Karpas-422 (cell line): ENCODE results near the gene GALNT3. TPM values are rescaled to one million over a fixed set of nuclear protein-coding genes. Genes with fewer than 3 reads are reported as not detected.
A peak's percentile ranks its signal among the peaks of the same experiment; 100 is the strongest.

Experiments
- DNase-seq: peaks from one replicate; pipeline ENCODE4 v3.0.0-alpha.2; 2015
- H2AFZ ChIP-seq: fragments of 200-600 bp; sonication (generic); 2 replicates; pipeline ENCODE4 v1.6.1; 2014; ENCODE audit warnings: antibody characterized with exemption, low read length, mixed read lengths
- H3K27ac ChIP-seq: fragments of 200-600 bp; sonication (generic); 2 replicates; pipeline ENCODE4 v1.5.1; 2014; ENCODE audit warnings: mild to moderate bottlenecking, low read length, moderate library complexity
- H3K27me3 ChIP-seq: fragments of 200-600 bp; sonication (generic); 2 replicates; pipeline ENCODE4 v1.6.1; 2014; ENCODE audit warnings: low read length, mixed read lengths
- H3K36me3 ChIP-seq: fragments of 200-600 bp; sonication (generic); 2 replicates; pipeline ENCODE4 v1.6.1; 2014; ENCODE audit warnings: low read length, mixed read lengths; ENCODE audit not compliant: insufficient read depth
- H3K4me1 ChIP-seq: fragments of 200-600 bp; sonication (generic); 2 replicates; pipeline ENCODE4 v1.6.1; 2014; ENCODE audit warnings: mild to moderate bottlenecking, low read length, mixed read lengths
- H3K4me2 ChIP-seq: fragments of 200-600 bp; sonication (generic); 2 replicates; pipeline ENCODE4 v1.6.1; 2014; ENCODE audit warnings: low read length, low read depth, mild to moderate bottlenecking; ENCODE audit not compliant: poor library complexity, severe bottlenecking
- H3K4me3 ChIP-seq: fragments of 200-600 bp; sonication (generic); 2 replicates; pipeline ENCODE4 v1.5.1; 2014; ENCODE audit warnings: mild to moderate bottlenecking, antibody characterized with exemption, low read length, mixed read lengths
- H3K79me2 ChIP-seq: fragments of 200-600 bp; sonication (generic); 2 replicates; pipeline ENCODE4 v1.6.1; 2014; ENCODE audit warnings: mild to moderate bottlenecking, low read length, mixed read lengths
- H3K9ac ChIP-seq: fragments of 200-600 bp; sonication (generic); 2 replicates; pipeline ENCODE4 v1.6.0; 2014; ENCODE audit warnings: low read length
- H3K9me2 ChIP-seq: fragments of 200-600 bp; sonication (generic), shearing (Covaris generic); replicated peaks from 2 replicates; pipeline ENCODE4 v1.6.0; 2014; ENCODE audit warnings: mild to moderate bottlenecking, low read length, moderate library complexity; ENCODE audit not compliant: insufficient read depth
- H3K9me3 ChIP-seq: fragments of 300-700, 200-600 bp; sonication (generic); 2 replicates; pipeline ENCODE4 v1.6.1; 2014; ENCODE audit warnings: low read length, mixed read lengths
- H4K20me1 ChIP-seq: fragments of 200-600 bp; sonication (generic); 2 replicates; pipeline ENCODE4 v1.6.1; 2014; ENCODE audit warnings: mild to moderate bottlenecking, antibody characterized with exemption, low read length, low read depth; ENCODE audit not compliant: insufficient read depth
- total RNA-seq: library from RNA; depleted of rRNA; stranded (reverse); fragments of >200 nt; shearing (Covaris generic); gene quantifications from 2 replicates; pipeline ENCODE4 v1.2.3, GENCODE V29; 2014; ENCODE audit warnings: low replicate concordance; rRNA removed

The GALNT3 gene
- total RNA-seq, 1 experiment from 2014 or later: 3.0 TPM

GRCh38 chr2:165701147-165701546, 92.9 kb downstream of the GALNT3 start:
- no peaks in the 10 kb centered on the region for H3K27me3 ChIP-seq
- peaks cover 36% of the 10 kb centered on the region for H3K4me1 ChIP-seq
- no peaks in the 10 kb centered on the region for H3K9me3 ChIP-seq
- no peak overlapping the region for H3K27ac ChIP-seq
- no peaks in the 10 kb centered on the region for H3K79me2 ChIP-seq
- no peaks in the 10 kb centered on the region for H3K36me3 ChIP-seq
- H4K20me1 ChIP-seq: no peaks in the 10 kb centered on the region
- no peak for DNase-seq
- H3K9me2 ChIP-seq: no peaks in the 10 kb centered on the region
- H3K9ac ChIP-seq: no peak overlapping the region
- H3K4me3 ChIP-seq: no peak overlapping the region
- no peak overlapping the region for H3K4me2 ChIP-seq
- no peak overlapping the region for H2AFZ ChIP-seq

- no peak for DNase-seq
- Histone ChIP-seq H4K20me1 (no peaks in the 10 kb centered on the region), H3K27me3 (no peaks in the 10 kb centered on the region), H3K27ac (no peak overlapping the region), H3K36me3 (no peaks in the 10 kb centered on the region), H3K4me2 (peak overlapping the region; percentile 54), H3K4me1 (peaks cover 36% of the 10 kb centered on the region), H3K4me3 (no peak overlapping the region), H3K9ac (no peak overlapping the region), H2AFZ (no peak overlapping the region), H3K79me2 (no peaks in the 10 kb centered on the region), H3K9me2 (no peaks in the 10 kb centered on the region), H3K9me3 (no peaks in the 10 kb centered on the region)
Observed at GRCh38 chr2:165700531-165700930, 93.5 kb downstream of the GALNT3 start.

GRCh38 chr2:165699946-165700345, 94.1 kb downstream of the GALNT3 start:
- H2AFZ ChIP-seq: peak overlapping the region; percentile 83
- H3K9me2 ChIP-seq: no peaks in the 10 kb centered on the region
- H3K27ac ChIP-seq: no peak overlapping the region
- peak; percentile 82 for DNase-seq
- H3K9ac ChIP-seq: 0 out of 2 replicates have a peak overlapping the region, but pooled peaks have one; percentile 4
- no peaks in the 10 kb centered on the region for H3K9me3 ChIP-seq
- no peaks in the 10 kb centered on the region for H3K27me3 ChIP-seq
- H3K4me1 ChIP-seq: peaks cover 36% of the 10 kb centered on the region
- no peaks in the 10 kb centered on the region for H4K20me1 ChIP-seq
- peak overlapping the region; percentile 54 for H3K4me2 ChIP-seq
- H3K4me3 ChIP-seq: no peak overlapping the region
- H3K79me2 ChIP-seq: no peaks in the 10 kb centered on the region
- no peaks in the 10 kb centered on the region for H3K36me3 ChIP-seq

GRCh38 chr2:165698444-165698884, 95.6 kb downstream of the GALNT3 start:
- peak overlapping the region; percentile 38; the same call in 1 of the 2 replicates for H2AFZ ChIP-seq
- peak overlapping the region; percentile 27 for H3K27ac ChIP-seq
- peaks cover 36% of the 10 kb centered on the region for H3K4me1 ChIP-seq
- H4K20me1 ChIP-seq: no peaks in the 10 kb centered on the region
- H3K4me2 ChIP-seq: peak overlapping the region; percentile 40
- no peaks in the 10 kb centered on the region for H3K79me2 ChIP-seq
- H3K9ac ChIP-seq: peak overlapping the region; percentile 22
- H3K36me3 ChIP-seq: no peaks in the 10 kb centered on the region
- H3K4me3 ChIP-seq: no peak overlapping the region
- no peaks in the 10 kb centered on the region for H3K9me3 ChIP-seq
- H3K27me3 ChIP-seq: no peaks in the 10 kb centered on the region
- no peaks in the 10 kb centered on the region for H3K9me2 ChIP-seq
- peak; percentile 86 for DNase-seq

- H2AFZ ChIP-seq: peak overlapping the region; percentile 38; the same call in 1 of the 2 replicates
- peak overlapping the region; percentile 22; the same call in 1 of the 2 replicates for H3K9ac ChIP-seq
- H3K9me2 ChIP-seq: no peaks in the 10 kb centered on the region
- no peaks in the 10 kb centered on the region for H3K79me2 ChIP-seq
- H3K27me3 ChIP-seq: no peaks in the 10 kb centered on the region
- DNase-seq: peak; percentile 58
- H4K20me1 ChIP-seq: no peaks in the 10 kb centered on the region
- H3K36me3 ChIP-seq: no peaks in the 10 kb centered on the region
- peaks cover 36% of the 10 kb centered on the region for H3K4me1 ChIP-seq
- H3K4me3 ChIP-seq: no peak overlapping the region
- H3K4me2 ChIP-seq: peak overlapping the region; percentile 40
- H3K9me3 ChIP-seq: no peaks in the 10 kb centered on the region
- H3K27ac ChIP-seq: peak overlapping the region; percentile 27
Observed at GRCh38 chr2:165697748-165698443, 96.2 kb downstream of the GALNT3 start.

Other genes starting within 250 kb of the GALNT3 start
- gene TTC21B, start 159.5 kb upstream of the GALNT3 start, total RNA-seq: 41.2 and 47.8 TPM in 2 replicates